Mammary epithelial cell (primary cell): ENCODE measurements around the gene CMTM4.

Experiments
- EZH2 ChIP-seq: IDR thresholded peaks from 2 replicates; pipeline ENCODE4 v1.6.1; 2012; ENCODE audit warnings: low read length, inconsistent platforms, borderline replicate concordance
- TF ChIP-seq, protein P1 (sequence below), 2 donors: IDR thresholded peaks in 1 of 2; conservative IDR thresholded peaks in 1 of 2; 2 replicates each; pipeline ENCODE4 v1.5.1; 2011 to 2012; ENCODE audit warnings: inconsistent platforms in 2 of 2, low read length in 2 of 2, mild to moderate bottlenecking in 2 of 2, control low read depth in 1 of 2, low read depth in 1 of 2; ENCODE audit not compliant: insufficient read depth in 1 of 2; ENCODE audit errors: extremely low read depth in 1 of 2

DNA sequence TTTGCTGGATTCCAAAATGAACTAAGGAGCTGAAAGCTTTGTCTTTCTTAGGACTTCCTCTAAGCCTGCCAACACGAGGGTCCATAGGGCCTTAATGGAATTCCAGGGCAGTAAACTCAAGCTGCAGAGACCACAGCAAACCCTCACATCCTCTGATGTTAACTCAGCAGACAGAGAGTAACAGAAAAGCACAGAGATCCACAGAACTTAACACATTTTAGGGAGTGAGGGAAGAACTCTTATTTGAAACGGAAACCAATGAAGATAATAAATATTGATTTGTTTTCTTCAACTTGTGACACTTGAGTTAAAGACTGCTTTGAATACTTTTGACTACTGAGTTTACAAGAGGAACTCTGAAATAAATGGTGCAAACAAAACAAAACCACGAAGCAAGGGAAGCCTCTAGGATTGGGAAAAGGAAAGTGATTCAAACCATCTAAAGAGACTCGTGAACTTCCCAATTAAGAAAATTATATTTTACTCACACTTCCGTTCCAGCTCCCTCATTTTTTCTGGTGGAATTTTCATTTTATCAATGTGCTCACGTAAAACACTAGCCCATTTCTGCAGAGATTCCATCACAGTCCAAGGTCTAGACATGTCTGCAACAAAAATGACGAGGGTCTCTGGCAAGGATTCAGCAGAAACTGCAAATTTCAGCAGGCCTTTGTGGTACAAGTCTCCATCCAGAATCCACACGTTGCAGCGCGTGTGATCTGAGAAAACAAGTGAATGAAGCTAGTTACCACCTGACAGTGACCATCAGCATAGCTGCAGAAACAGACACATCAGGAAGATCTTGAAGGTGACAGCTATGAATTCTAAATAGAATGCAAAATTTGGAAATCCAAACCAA is 45.6 kb upstream of the CMTM4 start:
- TF ChIP-seq, protein P1, sequence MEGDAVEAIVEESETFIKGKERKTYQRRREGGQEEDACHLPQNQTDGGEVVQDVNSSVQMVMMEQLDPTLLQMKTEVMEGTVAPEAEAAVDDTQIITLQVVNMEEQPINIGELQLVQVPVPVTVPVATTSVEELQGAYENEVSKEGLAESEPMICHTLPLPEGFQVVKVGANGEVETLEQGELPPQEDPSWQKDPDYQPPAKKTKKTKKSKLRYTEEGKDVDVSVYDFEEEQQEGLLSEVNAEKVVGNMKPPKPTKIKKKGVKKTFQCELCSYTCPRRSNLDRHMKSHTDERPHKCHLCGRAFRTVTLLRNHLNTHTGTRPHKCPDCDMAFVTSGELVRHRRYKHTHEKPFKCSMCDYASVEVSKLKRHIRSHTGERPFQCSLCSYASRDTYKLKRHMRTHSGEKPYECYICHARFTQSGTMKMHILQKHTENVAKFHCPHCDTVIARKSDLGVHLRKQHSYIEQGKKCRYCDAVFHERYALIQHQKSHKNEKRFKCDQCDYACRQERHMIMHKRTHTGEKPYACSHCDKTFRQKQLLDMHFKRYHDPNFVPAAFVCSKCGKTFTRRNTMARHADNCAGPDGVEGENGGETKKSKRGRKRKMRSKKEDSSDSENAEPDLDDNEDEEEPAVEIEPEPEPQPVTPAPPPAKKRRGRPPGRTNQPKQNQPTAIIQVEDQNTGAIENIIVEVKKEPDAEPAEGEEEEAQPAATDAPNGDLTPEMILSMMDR (conservative IDR thresholded peaks at IDR 0.05 in 1 of 2, IDR thresholded peaks at IDR 0.05 in 1 of 2; ENCODE audit: extremely low read depth in 1 of 2, insufficient read depth in 1 of 2, low read depth in 1 of 2, low read length in 2 of 2), result no peak
- TF ChIP-seq EZH2, result no peak
